ENCODE results near the gene WHAMM.

- TF ChIP-seq, protein P1, sequence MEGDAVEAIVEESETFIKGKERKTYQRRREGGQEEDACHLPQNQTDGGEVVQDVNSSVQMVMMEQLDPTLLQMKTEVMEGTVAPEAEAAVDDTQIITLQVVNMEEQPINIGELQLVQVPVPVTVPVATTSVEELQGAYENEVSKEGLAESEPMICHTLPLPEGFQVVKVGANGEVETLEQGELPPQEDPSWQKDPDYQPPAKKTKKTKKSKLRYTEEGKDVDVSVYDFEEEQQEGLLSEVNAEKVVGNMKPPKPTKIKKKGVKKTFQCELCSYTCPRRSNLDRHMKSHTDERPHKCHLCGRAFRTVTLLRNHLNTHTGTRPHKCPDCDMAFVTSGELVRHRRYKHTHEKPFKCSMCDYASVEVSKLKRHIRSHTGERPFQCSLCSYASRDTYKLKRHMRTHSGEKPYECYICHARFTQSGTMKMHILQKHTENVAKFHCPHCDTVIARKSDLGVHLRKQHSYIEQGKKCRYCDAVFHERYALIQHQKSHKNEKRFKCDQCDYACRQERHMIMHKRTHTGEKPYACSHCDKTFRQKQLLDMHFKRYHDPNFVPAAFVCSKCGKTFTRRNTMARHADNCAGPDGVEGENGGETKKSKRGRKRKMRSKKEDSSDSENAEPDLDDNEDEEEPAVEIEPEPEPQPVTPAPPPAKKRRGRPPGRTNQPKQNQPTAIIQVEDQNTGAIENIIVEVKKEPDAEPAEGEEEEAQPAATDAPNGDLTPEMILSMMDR (IDR thresholded peaks at IDR 0.05; ENCODE audit: insufficient read depth, low read length, poor library complexity, severe bottlenecking) = no peak
- TF ChIP-seq EZH2phosphoT487 (conservative IDR thresholded peaks at IDR 0.05; ENCODE audit: low read length) = no peak
Observed at GRCh38 chr15:82845686-82846085, 36.3 kb downstream of the WHAMM start.
